Stomach (tissue), 9 donors: ENCODE measurements around the gene PCDH15. TPM values are rescaled to one million over a fixed set of nuclear protein-coding genes. Genes with fewer than 3 reads are reported as not detected.

Source experiments
- DNase-seq, 2 donors: peaks; one replicate each; pipeline versions ENCODE4 v3.0.0 to v3.0.0-alpha.2; 2013 to 2019
- H3K27ac ChIP-seq, 5 donors: fragments of 200-600 bp in 4 of 5; sonication (generic) in 4 of 5; one replicate each; pipeline ENCODE4 v1.5.1; 2013 to 2019; ENCODE audit warnings: mild to moderate bottlenecking in 1 of 5, moderate library complexity in 1 of 5
- H3K27me3 ChIP-seq, 3 donors: fragments of 200-600 bp; sonication (generic); one replicate each; pipeline ENCODE4 v1.5.1; 2017 to 2019; ENCODE audit warnings: mixed run types in 1 of 3
- H3K36me3 ChIP-seq, 4 donors: fragments of 200-600 bp; sonication (generic); 1 replicate in 3 of 4; 2 replicates in 1 of 4; pipeline ENCODE4 v1.5.1; 2016 to 2019
- H3K4me1 ChIP-seq, 4 donors: fragments of 200-600 bp; sonication (generic); one replicate each; pipeline ENCODE4 v1.5.1; 2016 to 2019
- H3K4me3 ChIP-seq, 4 donors: fragments of 200-600 bp; sonication (generic) in 3 of 4; one replicate each; pipeline ENCODE4 v1.5.1; 2016 to 2019; ENCODE audit warnings: mild to moderate bottlenecking in 1 of 4
- H3K9me3 ChIP-seq, 4 donors: fragments of 200-600 bp; sonication (generic); one replicate each; pipeline ENCODE4 v1.5.1; 2016 to 2019
- CTCF ChIP-seq, 7 experiments: fragments of 450-650 bp in 4 of 7; fragments of 200-600 bp in 3 of 7; sonication (generic) in 3 of 7; IDR thresholded peaks; one replicate each; pipeline ENCODE4 v1.5.1; 2016 to 2019; ENCODE audit warnings: antibody characterized with exemption in 7 of 7, control low read depth in 2 of 7, mild to moderate bottlenecking in 1 of 7
- EP300 ChIP-seq: sonication (generic); formaldehyde crosslinking; IDR thresholded peaks from one replicate; pipeline ENCODE4 v1.6.1; 2017; ENCODE audit warnings: antibody characterized with exemption
- POLR2A ChIP-seq, 4 donors: fragments of 450-650 bp; IDR thresholded peaks; one replicate each; pipeline ENCODE4 v1.6.1; 2016; ENCODE audit warnings: antibody characterized with exemption in 4 of 4, control low read depth in 2 of 4, mild to moderate bottlenecking in 1 of 4, moderate library complexity in 1 of 4
- POLR2AphosphoS5 ChIP-seq, 3 donors: sonication (generic); formaldehyde crosslinking; IDR thresholded peaks; one replicate each; pipeline ENCODE4 v1.6.1; 2016; ENCODE audit warnings: antibody characterized with exemption in 3 of 3
- WGBS, 5 donors: extraction: QIAGEN DNeasy Blood & Tissue Kit in 3 of 5; methylation state at CpG; one replicate each; pipeline versions ENCODE4 v1.1.5 to v1.1.7; 2013 to 2018; 5-methylcytosine and 5-hydroxymethylcytosine counted together
- intact Hi-C: fragments of 100-400 bp; cut with DNase I; formaldehyde crosslinking; loops from one replicate; pipeline ENCODE4 v1.15.1; 2023; ENCODE audit warnings: low total_unique reads
- polyA plus RNA-seq, 3 donors: library from polyadenylated mRNA; stranded (reverse); fragments of 200-250 nt; gene quantifications; one replicate each; pipeline ENCODE4 v1.2.3, GENCODE V29; 2013
- total RNA-seq, 5 donors: library from RNA; depleted of rRNA; stranded (reverse); fragments of >200 nt; gene quantifications; one replicate each; pipeline versions ENCODE4 v1.1.0 to v1.2.3, GENCODE V29; 2014 to 2016
- donor health status: healthy with polysubstance abuse.
- donor health status: Bipolar disorder and iron deficiency.
- donor health status: healthy.

Gene PCDH15
- total and polyA plus RNA-seq, 8 donors: 3.7 TPM; not detected in 7

DNA sequence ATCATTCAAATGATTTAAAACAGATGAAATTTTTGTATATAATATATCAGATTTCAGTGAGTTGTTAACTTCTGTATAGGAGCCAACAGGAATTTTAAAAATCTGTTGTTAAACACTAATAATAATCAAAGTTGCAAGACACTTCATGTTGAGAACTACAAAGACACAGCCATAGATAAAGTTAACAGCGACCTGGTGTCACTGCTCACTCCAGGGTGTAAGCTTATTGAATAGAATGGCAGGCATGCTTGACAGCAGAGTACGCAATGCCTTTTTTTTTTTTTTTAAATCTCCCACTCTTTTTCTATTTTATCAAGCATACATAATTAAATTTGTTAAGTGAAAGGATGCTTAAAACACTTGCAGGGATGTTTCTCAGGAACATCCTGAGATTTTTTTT, 32.0 kb downstream of the PCDH15 start:
- DNase-seq: no peak
- Histone ChIP-seq H3K4me1 (no peaks in the 10 kb centered on the region), H3K36me3 (no peaks in the 10 kb centered on the region), H3K4me3 (no peak overlapping the region), H3K27ac (no peak overlapping the region), H3K9me3 (no peaks in the 10 kb centered on the region), H3K27me3 (no peaks in the 10 kb centered on the region)
- intact Hi-C loops: no loop called here
- TF ChIP-seq CTCF (IDR thresholded peaks at IDR 0.05) (no peak), EP300 (no peak), POLR2A (IDR thresholded peaks at IDR 0.05) (no peak), POLR2AphosphoS5 (IDR thresholded peaks at IDR 0.05) (no peak)
- WGBS, 5 donors: 47 to 59% (median 53%) methylated on average over 2 of the region's 2 CpGs

DNA sequence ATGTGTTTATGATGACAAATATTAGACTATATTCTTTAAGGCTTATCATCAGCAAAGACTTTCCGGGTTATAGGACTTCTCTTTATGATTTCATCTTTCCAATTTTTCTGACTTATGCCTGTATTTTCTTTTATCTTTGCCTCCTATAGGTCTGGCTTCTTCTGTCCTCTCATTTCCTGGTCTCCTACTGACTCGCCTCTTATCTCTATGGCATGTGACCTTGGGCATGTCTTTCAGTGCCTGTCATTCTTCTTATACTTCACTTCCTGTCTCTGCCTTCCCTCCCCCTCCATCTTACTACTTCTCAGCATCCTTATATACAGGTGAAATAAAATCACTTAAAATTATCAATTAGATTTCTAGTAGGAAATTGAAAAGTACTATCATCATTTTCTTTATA, 42.2 kb downstream of the PCDH15 start:
- intact Hi-C loops: no loop called here
- 9 to 55% (median 31%) methylated on average over 2 of the region's 2 CpGs for WGBS, 5 donors
- Histone ChIP-seq H3K4me3 (no peak overlapping the region), H3K4me1 (no peaks in the 10 kb centered on the region), H3K27me3 (no peaks in the 10 kb centered on the region), H3K36me3 (no peaks in the 10 kb centered on the region), H3K27ac (no peak overlapping the region), H3K9me3 (no peaks in the 10 kb centered on the region)
- TF ChIP-seq POLR2A (IDR thresholded peaks at IDR 0.05) (no peak), CTCF (IDR thresholded peaks at IDR 0.05) (no peak), POLR2AphosphoS5 (IDR thresholded peaks at IDR 0.05) (no peak), EP300 (no peak)
- no peak for DNase-seq

DNA sequence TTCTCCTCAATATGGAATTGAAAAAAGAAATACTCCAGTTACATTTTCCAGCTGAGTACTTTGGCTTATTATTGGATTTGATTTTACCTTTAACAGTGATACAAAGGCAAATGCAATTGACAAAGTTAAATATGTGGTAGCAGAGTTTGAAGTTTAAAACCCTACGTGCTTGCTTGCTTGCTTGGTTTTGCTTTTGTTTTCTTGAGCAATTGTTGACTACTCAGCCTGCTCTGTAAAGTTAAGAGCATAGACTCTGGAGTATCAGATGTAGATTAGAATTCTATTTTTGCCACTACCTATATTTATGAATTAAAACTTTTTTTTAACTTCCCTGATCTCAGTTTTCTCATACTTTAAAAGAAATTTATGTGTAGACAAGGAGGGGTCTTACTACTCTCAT, 51.4 kb downstream of the PCDH15 start:
- Histone ChIP-seq H3K27ac (no peak overlapping the region), H3K27me3 (no peaks in the 10 kb centered on the region), H3K4me3 (no peak overlapping the region), H3K36me3 (no peaks in the 10 kb centered on the region), H3K4me1 (no peaks in the 10 kb centered on the region), H3K9me3 (no peaks in the 10 kb centered on the region)
- TF ChIP-seq POLR2AphosphoS5 (IDR thresholded peaks at IDR 0.05): no peak
- no peak for TF ChIP-seq EP300
- no peak for TF ChIP-seq CTCF (IDR thresholded peaks at IDR 0.05)
- no peak for TF ChIP-seq POLR2A (IDR thresholded peaks at IDR 0.05)
- WGBS, 5 donors: 45 to 67% (median 57%) methylated on average over 1 of the region's 1 CpG
- no peak for DNase-seq
- intact Hi-C loops: no loop called here

DNA sequence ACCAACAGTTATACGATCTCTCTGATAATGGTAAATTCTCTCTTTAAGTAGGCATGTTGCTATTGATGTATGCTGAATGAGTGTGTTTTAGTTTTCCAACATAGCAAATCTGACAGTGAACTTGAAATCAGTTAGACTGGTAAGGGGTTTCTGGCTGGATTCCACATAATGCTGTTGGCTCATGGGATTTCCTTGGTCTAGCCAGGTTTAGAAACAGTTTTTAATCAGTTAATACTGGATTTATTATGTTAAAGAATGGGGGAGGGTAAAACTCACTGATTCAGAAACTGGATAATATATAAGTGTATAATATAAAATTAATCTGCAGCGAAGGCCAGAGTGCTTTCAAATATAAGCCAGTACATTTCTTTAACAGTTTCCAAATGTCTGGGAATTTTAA, 55.6 kb downstream of the PCDH15 start:
- TF ChIP-seq POLR2A (IDR thresholded peaks at IDR 0.05): no peak
- no peak for TF ChIP-seq CTCF (IDR thresholded peaks at IDR 0.05)
- TF ChIP-seq POLR2AphosphoS5 (IDR thresholded peaks at IDR 0.05): no peak
- no peak for TF ChIP-seq EP300
- WGBS, 5 donors: 48 to 65% (median 55%) methylated on average over 2 of the region's 2 CpGs
- intact Hi-C loops: no loop called here

More for the DNA sequence above, 55.6 kb downstream of the PCDH15 start:
- Histone ChIP-seq H3K4me1 (no peaks in the 10 kb centered on the region), H3K9me3 (no peaks in the 10 kb centered on the region), H3K36me3 (no peaks in the 10 kb centered on the region), H3K4me3 (no peak overlapping the region), H3K27ac (no peak overlapping the region), H3K27me3 (no peaks in the 10 kb centered on the region)
- DNase-seq: no peak
